IPS DF 19.7 (cell line): ENCODE measurements around the gene MAP6.

Experiments used
- DNase-seq: peaks from one replicate; pipeline ENCODE4 v3.0.0-alpha.2; 2013; ENCODE audit warnings: low read depth, low spot score

The MAP6 gene

GRCh38 chr11:75553889-75554257 lies 115.0 kb downstream of the MAP6 start:
- DNase-seq: no peak

- no peak for DNase-seq
Observed at GRCh38 chr11:75553182-75553581, 115.7 kb downstream of the MAP6 start.

- DNase-seq: no peak
Observed at GRCh38 chr11:75549370-75549958, 119.4 kb downstream of the MAP6 start.

GRCh38 chr11:75548595-75549272 lies 120.1 kb downstream of the MAP6 start:
- DNase-seq: no peak

GRCh38 chr11:75547617-75548058 lies 121.2 kb downstream of the MAP6 start:
- no peak for DNase-seq

- no peak for DNase-seq
Observed at GRCh38 chr11:75547177-75547576, 121.7 kb downstream of the MAP6 start.

GRCh38 chr11:75543806-75544205 lies 125.0 kb downstream of the MAP6 start:
- no peak for DNase-seq

- DNase-seq: no peak
Observed at GRCh38 chr11:75542088-75542438, 126.8 kb downstream of the MAP6 start.

GRCh38 chr11:75541193-75542087 lies 127.4 kb downstream of the MAP6 start:
- DNase-seq: no peak

- DNase-seq: no peak
Observed at GRCh38 chr11:75539459-75540334, 129.1 kb downstream of the MAP6 start.

GRCh38 chr11:75538150-75538942 lies 130.5 kb downstream of the MAP6 start:
- DNase-seq: no peak

GRCh38 chr11:75537740-75538139 lies 131.1 kb downstream of the MAP6 start:
- DNase-seq: no peak
